Measurements from ENCODE around the gene SMARCB1. TPM values are rescaled to one million over a fixed set of nuclear protein-coding genes. Genes with fewer than 3 reads are reported as not detected.

Gene SMARCB1
- total and polyA plus RNA-seq, 10 donors, result 64.2 to 166 (median 85.8) TPM

DNA sequence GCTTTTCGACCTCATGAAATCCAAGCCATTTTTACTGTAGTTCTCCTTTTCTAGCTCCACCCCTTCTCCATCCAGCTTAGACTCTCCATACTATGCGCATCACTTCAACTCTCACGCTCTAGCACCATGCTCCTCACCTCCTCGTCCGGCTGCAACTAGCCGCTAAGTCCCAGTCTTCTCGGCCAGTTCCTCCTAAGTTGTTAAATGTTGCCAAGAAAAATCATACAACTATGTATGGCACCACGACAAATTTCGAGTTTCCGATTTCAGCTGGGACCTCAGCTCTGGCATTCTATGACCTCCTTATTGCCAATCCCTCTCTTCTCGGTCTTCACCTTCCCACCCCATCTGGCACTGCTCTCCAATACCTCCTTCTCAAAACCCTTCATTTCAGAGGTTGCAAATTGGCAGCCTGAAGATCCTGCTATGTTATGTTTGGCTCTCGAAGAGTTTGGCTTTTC lies 36.9 kb upstream of the SMARCB1 start:
- Histone ChIP-seq H3K4me3 (peak overlapping the region in 4 of 8 donors; percentile 58 to 85 (median 64)), H3K27ac (no peak overlapping the region), H3K27me3 (replicated peaks in 1 of 7) (no peaks in the 10 kb centered on the region), H3K9me3 (no peaks in the 10 kb centered on the region), H3K36me3 (peaks cover 0 to 6% (median 2%) of the 10 kb centered on the region in 6 donors), H3K4me1 (peaks cover under 1 to 56% (median 31%) of the 10 kb centered on the region in 6 donors)
- no peak for DNase-seq
- intact Hi-C loops (cut with DNase I; ENCODE audit: low total_unique reads), result no loop called here
- no peak for TF ChIP-seq POLR2AphosphoS5 (IDR thresholded peaks at IDR 0.05)
- TF ChIP-seq, protein P1, sequence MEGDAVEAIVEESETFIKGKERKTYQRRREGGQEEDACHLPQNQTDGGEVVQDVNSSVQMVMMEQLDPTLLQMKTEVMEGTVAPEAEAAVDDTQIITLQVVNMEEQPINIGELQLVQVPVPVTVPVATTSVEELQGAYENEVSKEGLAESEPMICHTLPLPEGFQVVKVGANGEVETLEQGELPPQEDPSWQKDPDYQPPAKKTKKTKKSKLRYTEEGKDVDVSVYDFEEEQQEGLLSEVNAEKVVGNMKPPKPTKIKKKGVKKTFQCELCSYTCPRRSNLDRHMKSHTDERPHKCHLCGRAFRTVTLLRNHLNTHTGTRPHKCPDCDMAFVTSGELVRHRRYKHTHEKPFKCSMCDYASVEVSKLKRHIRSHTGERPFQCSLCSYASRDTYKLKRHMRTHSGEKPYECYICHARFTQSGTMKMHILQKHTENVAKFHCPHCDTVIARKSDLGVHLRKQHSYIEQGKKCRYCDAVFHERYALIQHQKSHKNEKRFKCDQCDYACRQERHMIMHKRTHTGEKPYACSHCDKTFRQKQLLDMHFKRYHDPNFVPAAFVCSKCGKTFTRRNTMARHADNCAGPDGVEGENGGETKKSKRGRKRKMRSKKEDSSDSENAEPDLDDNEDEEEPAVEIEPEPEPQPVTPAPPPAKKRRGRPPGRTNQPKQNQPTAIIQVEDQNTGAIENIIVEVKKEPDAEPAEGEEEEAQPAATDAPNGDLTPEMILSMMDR (IDR thresholded peaks at IDR 0.05 in 8 of 11, conservative IDR thresholded peaks at IDR 0.05 in 3 of 11), result no peak
- TF ChIP-seq POLR2A (IDR thresholded peaks at IDR 0.05), result no peak
- 76 to 85% (median 78%) methylated on average over 12 of the region's 12 CpGs for WGBS, 5 donors

- TF ChIP-seq, protein P1 (IDR thresholded peaks at IDR 0.05 in 8 of 11, conservative IDR thresholded peaks at IDR 0.05 in 3 of 11), result no peak
- no peak for TF ChIP-seq POLR2AphosphoS5 (IDR thresholded peaks at IDR 0.05)
- no peak for TF ChIP-seq POLR2A (IDR thresholded peaks at IDR 0.05)
- H3K36me3 ChIP-seq, result peaks cover 0 to under 1% (median 0%) of the 10 kb centered on the region in 6 donors
- peak overlapping the region; percentile 85 to 94 (median 91) for H3K27ac ChIP-seq
- peaks cover 4 to 61% (median 33%) of the 10 kb centered on the region in 6 donors for H3K4me1 ChIP-seq
- no peaks in the 10 kb centered on the region for H3K27me3 ChIP-seq (replicated peaks in 1 of 7)
- intact Hi-C loops (cut with DNase I; ENCODE audit: low total_unique reads), result no loop called here
- no peak for DNase-seq
- no peaks in the 10 kb centered on the region for H3K9me3 ChIP-seq
- WGBS, 5 donors, result 30 to 39% (median 33%) methylated on average over 5 of the region's 5 CpGs
- peak overlapping the region; percentile 45 to 85 (median 61) for H3K4me3 ChIP-seq
These were observed 36.4 kb upstream of the SMARCB1 start for GRCh38 chr22:23750367-23750713.

DNA sequence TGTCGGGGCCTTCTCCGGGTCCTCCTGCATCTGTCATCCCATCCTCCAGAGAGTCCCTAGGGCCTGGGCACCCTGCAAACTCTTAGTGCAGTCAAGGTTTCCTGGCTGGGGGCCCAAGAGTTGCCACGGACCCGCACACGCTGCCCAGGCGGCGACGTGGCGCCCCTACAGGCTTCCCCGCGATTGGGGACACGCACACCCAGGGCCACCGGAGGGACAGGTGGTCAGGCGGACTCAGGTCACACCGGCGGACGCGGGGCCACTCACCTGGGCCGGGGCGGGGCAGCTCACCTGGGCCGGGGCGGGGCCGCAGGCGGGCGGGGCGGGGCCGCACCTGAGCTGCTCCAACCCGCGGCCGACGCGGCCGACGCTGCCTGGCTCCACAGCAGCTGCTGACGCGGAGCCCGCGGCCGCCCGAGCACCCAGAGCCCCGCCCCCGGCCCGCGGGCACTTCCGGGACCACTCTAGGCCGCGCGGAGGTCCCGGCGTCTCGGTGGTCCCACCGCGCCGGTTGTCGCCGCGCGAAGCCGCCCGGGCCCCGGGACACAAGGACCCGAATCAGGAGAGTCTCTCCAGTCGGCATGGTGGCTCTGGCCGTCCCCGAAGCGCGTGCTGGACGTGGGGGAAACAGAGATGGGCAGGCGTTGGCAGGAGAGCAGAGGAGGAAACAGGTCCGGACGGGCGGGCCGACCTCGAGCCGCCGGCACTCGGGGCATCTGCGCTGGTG lies 35.9 kb upstream of the SMARCB1 start, which contains the start of gene ZNF70:
ZNF70 (minus strand) TSS at position 399 of the 727 bp plus-strand sequence. CDS start 5,972 bp downstream, outside the sequence.
- H3K9me3 ChIP-seq, result no peaks in the 10 kb centered on the region
- peak within 1 kb of the TSS; percentile 85 to 94 (median 91) for H3K27ac ChIP-seq
- H3K27me3 ChIP-seq (replicated peaks in 1 of 7), result no peaks in the 10 kb centered on the region
- peaks cover 4 to 65% (median 34%) of the 10 kb centered on the region in 6 donors for H3K4me1 ChIP-seq
- peak within 1 kb of the TSS; percentile 45 to 85 (median 61) for H3K4me3 ChIP-seq
- intact Hi-C loops (cut with DNase I; ENCODE audit: low total_unique reads), result no loop called here
- TF ChIP-seq, protein P1 (IDR thresholded peaks at IDR 0.05 in 8 of 11, conservative IDR thresholded peaks at IDR 0.05 in 3 of 11), result peak in 6 of 11 experiments; percentile 7 to 38 (median 14)
- TF ChIP-seq POLR2AphosphoS5 (IDR thresholded peaks at IDR 0.05) (peak; percentile 77 to 87 (median 82)), POLR2A (IDR thresholded peaks at IDR 0.05) (no peak)
- H3K36me3 ChIP-seq, result no peaks in the 10 kb centered on the region
- peak; percentile 98 for DNase-seq
- WGBS, 5 donors, result 0 to 1% (median 1%) methylated on average over 25 to 78 of the region's 78 CpGs

- intact Hi-C loops (cut with DNase I; ENCODE audit: low total_unique reads), result no loop called here
- H3K4me1 ChIP-seq, result peaks cover 4 to 66% (median 34%) of the 10 kb centered on the region in 6 donors
- no peaks in the 10 kb centered on the region for H3K27me3 ChIP-seq (replicated peaks in 1 of 7)
- 24 to 38% (median 27%) methylated on average over 21 to 22 of the region's 22 CpGs for WGBS, 5 donors
- H3K27ac ChIP-seq, result peak overlapping the region; percentile 85 to 94 (median 91)
- H3K4me3 ChIP-seq, result peak overlapping the region; percentile 45 to 85 (median 61)
- TF ChIP-seq, protein P1 (IDR thresholded peaks at IDR 0.05 in 8 of 11, conservative IDR thresholded peaks at IDR 0.05 in 3 of 11), result no peak
- TF ChIP-seq POLR2A (IDR thresholded peaks at IDR 0.05) (no peak), POLR2AphosphoS5 (IDR thresholded peaks at IDR 0.05) (no peak)
- DNase-seq, result no peak
- no peaks in the 10 kb centered on the region for H3K36me3 ChIP-seq
- H3K9me3 ChIP-seq, result no peaks in the 10 kb centered on the region
These were observed 35.2 kb upstream of the SMARCB1 start for GRCh38 chr22:23751441-23751996.
